Activated naive CD4-positive, alpha-beta T cell treated with anti-CD3 and anti-CD28 coated beads, Interleukin-2, amount 50 U/mL, for 72 hours (primary cell): ENCODE data around the gene MARCHF3. TPM values are rescaled to one million over a fixed set of nuclear protein-coding genes. Genes with fewer than 3 reads are reported as not detected.

Experiments used
- ATAC-seq, 2 donors: fragments of 150-1000 bp; cut with Tn5 transposase; 2 replicates each; pipeline ENCODE4 v1.10.0; 2021; ENCODE audit warnings: mild to moderate bottlenecking in 2 of 2, moderate library complexity in 2 of 2
- DNase-seq, 2 donors: peaks; one replicate each; pipeline ENCODE4 v3.0.0; 2021 to 2022; ENCODE audit warnings: low spot score in 2 of 2
- H3K27ac Mint-ChIP-seq, 2 donors: one replicate each; pipeline ENCODE4 v1.8.0; 2022; ENCODE audit warnings: mild to moderate bottlenecking in 2 of 2, mixed read lengths in 2 of 2
- H3K36me3 Mint-ChIP-seq, 2 donors: one replicate each; pipeline ENCODE4 v1.8.0; 2022; ENCODE audit warnings: mixed read lengths in 2 of 2
- H3K9me3 Mint-ChIP-seq, 2 donors: one replicate each; pipeline ENCODE4 v1.8.0; 2022; ENCODE audit warnings: mixed read lengths in 2 of 2
- total RNA-seq, 2 donors: library from RNA; stranded (reverse); gene quantifications; one replicate each; pipeline ENCODE4 v1.2.3, GENCODE V29; 2022

Gene MARCHF3
- total RNA-seq, 2 donors from 2014 or later = 4.8 to 10.5 TPM

DNA sequence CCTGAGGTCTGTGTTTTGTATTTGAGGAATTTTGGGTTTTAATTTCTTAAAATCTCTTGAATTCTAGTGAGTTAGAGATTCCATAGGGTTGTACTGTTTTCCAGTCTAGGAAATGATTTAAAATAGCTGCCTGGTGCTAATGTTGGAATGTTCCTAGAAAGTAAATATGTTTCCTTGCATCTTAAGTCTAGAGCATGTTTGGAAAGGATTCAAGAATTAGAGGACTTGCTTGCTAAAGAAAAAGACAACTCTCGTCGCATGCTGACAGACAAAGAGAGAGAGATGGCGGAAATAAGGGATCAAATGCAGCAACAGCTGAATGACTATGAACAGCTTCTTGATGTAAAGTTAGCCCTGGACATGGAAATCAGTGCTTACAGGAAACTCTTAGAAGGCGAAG lies 211.6 kb downstream of the MARCHF3 start:
- H3K36me3 Mint-ChIP-seq = peaks cover 18 to 58% of the 10 kb centered on the region in 2 donors
- no peak overlapping the region for H3K27ac Mint-ChIP-seq
- no peak for DNase-seq

More for the DNA sequence above, 211.6 kb downstream of the MARCHF3 start:
- no peak for ATAC-seq
- no peaks in the 10 kb centered on the region for H3K9me3 Mint-ChIP-seq

Other genes with a start within 250 kb of the MARCHF3 start
- gene C5orf63, start 42.9 kb upstream of the MARCHF3 start, total RNA-seq = 10 to 100 TPM in 1 of 2 donors, 1 to 10 TPM in 1; 9.7 to 11.7 TPM